ENCODE results near the gene SYT17. TPM values are rescaled to one million over a fixed set of nuclear protein-coding genes. Genes with fewer than 3 reads are reported as not detected.

The SYT17 gene
- total and polyA plus RNA-seq, 2 experiments from 2014 or later = 6.7 to 6.9 TPM

GRCh38 chr16:19172098-19172780 is 4.2 kb downstream of the SYT17 start:
- H3K4me1 ChIP-seq (ENCODE audit: insufficient read depth) = no peaks in the 10 kb centered on the region
- no peak overlapping the region for H3K4me2 ChIP-seq
- no peaks in the 10 kb centered on the region for H4K20me1 ChIP-seq (ENCODE audit: insufficient read depth, poor library complexity, severe bottlenecking)
- no peaks in the 10 kb centered on the region for H3K36me3 ChIP-seq (replicated peaks; ENCODE audit: insufficient read depth, low read depth)
- WGBS (ENCODE audit: low lambda C conversion rate, missing lambda C conversion rate) = 90% methylated on average over 12 of the region's 12 CpGs
- no peaks in the 10 kb centered on the region for H3K9me2 ChIP-seq (replicated peaks; ENCODE audit: insufficient read depth)
- H3K9me3 ChIP-seq (ENCODE audit: low read depth) = no peaks in the 10 kb centered on the region
- peaks cover 8% of the 10 kb centered on the region for H3K27me3 ChIP-seq
- no peak overlapping the region for H3K27ac ChIP-seq
- no peak overlapping the region for H2AFZ ChIP-seq
- no peak overlapping the region for H3K4me3 ChIP-seq
- TF ChIP-seq EZH2 (IDR thresholded peaks at IDR 0.05; ENCODE audit: borderline replicate concordance) (no peak), EZH2phosphoT487 (IDR thresholded peaks at IDR 0.05; ENCODE audit: low read depth, severe bottlenecking, unreplicated experiment) (no peak), CTCF (IDR thresholded peaks at IDR 0.05; ENCODE audit: poor library complexity) (no peak)
- no peaks in the 10 kb centered on the region for H3K79me2 ChIP-seq
- DNase-seq (ENCODE audit: low spot score) = no peak

GRCh38 chr16:19173059-19173458 is 5.0 kb downstream of the SYT17 start:
- Histone ChIP-seq H3K4me3 (no peak overlapping the region), H3K4me1 (ENCODE audit: insufficient read depth) (no peaks in the 10 kb centered on the region), H4K20me1 (ENCODE audit: insufficient read depth, poor library complexity, severe bottlenecking) (no peaks in the 10 kb centered on the region), H3K79me2 (no peaks in the 10 kb centered on the region), H3K36me3 (replicated peaks; ENCODE audit: insufficient read depth, low read depth) (no peaks in the 10 kb centered on the region), H3K27me3 (peaks cover 8% of the 10 kb centered on the region), H3K9me3 (ENCODE audit: low read depth) (no peaks in the 10 kb centered on the region), H3K27ac (no peak overlapping the region), H2AFZ (no peak overlapping the region), H3K4me2 (no peak overlapping the region), H3K9me2 (replicated peaks; ENCODE audit: insufficient read depth) (no peaks in the 10 kb centered on the region)
- TF ChIP-seq EZH2phosphoT487 (IDR thresholded peaks at IDR 0.05; ENCODE audit: low read depth, severe bottlenecking, unreplicated experiment) (no peak), CTCF (IDR thresholded peaks at IDR 0.05; ENCODE audit: poor library complexity) (no peak), EZH2 (IDR thresholded peaks at IDR 0.05; ENCODE audit: borderline replicate concordance) (no peak)
- WGBS (ENCODE audit: low lambda C conversion rate, missing lambda C conversion rate) = 66% methylated on average over 8 of the region's 8 CpGs
- DNase-seq (ENCODE audit: low spot score) = no peak

- H3K27ac ChIP-seq = no peak overlapping the region
- peaks cover 8% of the 10 kb centered on the region for H3K27me3 ChIP-seq
- no peaks in the 10 kb centered on the region for H3K79me2 ChIP-seq
- no peaks in the 10 kb centered on the region for H3K9me2 ChIP-seq (replicated peaks; ENCODE audit: insufficient read depth)
- TF ChIP-seq EZH2 (IDR thresholded peaks at IDR 0.05; ENCODE audit: borderline replicate concordance) = no peak
- no peak for TF ChIP-seq CTCF (IDR thresholded peaks at IDR 0.05; ENCODE audit: poor library complexity)
- TF ChIP-seq EZH2phosphoT487 (IDR thresholded peaks at IDR 0.05; ENCODE audit: low read depth, severe bottlenecking, unreplicated experiment) = no peak
- DNase-seq (ENCODE audit: low spot score) = no peak
- no peaks in the 10 kb centered on the region for H3K4me1 ChIP-seq (ENCODE audit: insufficient read depth)
- 89% methylated on average over 27 of the region's 27 CpGs for WGBS (ENCODE audit: low lambda C conversion rate, missing lambda C conversion rate)
- H3K36me3 ChIP-seq (replicated peaks; ENCODE audit: insufficient read depth, low read depth) = no peaks in the 10 kb centered on the region
- H3K9me3 ChIP-seq (ENCODE audit: low read depth) = no peaks in the 10 kb centered on the region
- H2AFZ ChIP-seq = no peak overlapping the region
- H3K4me3 ChIP-seq = no peak overlapping the region
- no peaks in the 10 kb centered on the region for H4K20me1 ChIP-seq (ENCODE audit: insufficient read depth, poor library complexity, severe bottlenecking)
- no peak overlapping the region for H3K4me2 ChIP-seq
Measured at GRCh38 chr16:19173649-19174383, 5.8 kb downstream of the SYT17 start.

Data from hepatocyte (in vitro differentiated cells).